ENCODE results near the gene EMID1.

The EMID1 gene

DNA sequence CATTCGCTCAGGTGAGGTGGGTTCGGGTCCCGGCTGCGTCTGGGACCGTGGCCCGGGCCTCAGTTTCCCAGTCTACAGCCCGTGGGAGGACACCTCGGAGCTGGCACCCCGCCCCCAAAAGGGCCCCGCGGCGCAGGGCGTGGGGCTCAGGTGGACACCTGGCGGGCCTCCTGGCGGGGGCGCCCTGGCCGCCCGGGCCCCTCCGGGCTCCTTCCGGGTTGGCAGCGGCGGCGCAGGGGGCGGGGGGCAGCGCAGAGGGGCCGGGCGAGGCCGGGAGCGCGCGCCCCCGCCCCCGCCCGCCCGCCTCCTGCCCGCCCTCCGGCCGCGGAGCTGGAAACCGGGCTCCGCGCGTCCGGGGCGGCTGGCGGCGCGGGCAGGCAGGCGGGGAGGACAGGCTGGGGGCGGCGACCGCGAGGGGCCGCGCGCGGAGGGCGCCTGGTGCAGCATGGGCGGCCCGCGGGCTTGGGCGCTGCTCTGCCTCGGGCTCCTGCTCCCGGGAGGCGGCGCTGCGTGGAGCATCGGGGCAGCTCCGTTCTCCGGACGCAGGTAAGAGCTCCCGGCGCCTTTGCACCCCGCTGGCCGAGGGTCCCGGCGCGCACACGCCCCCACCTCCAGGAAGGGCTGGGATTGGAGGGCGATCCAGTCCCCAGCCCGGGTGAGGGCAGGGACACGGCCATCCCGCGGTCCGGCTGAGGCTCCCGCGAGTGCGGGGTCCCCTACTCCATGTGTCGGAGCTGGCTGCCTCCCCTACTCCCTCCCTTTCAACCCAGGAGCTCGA is at the start of gene EMID1:
EMID1 (plus strand) TSS at position 303 of the 778 bp plus-strand sequence; CDS start at position 446, 143 bp downstream.
- in situ Hi-C loops (cut with MboI; ENCODE audit: low pct_unique_long_range_greater_than_20kb, low sequenced_read_pairs, unreplicated experiment), result no loop called here
- DNase-seq (ENCODE audit: low spot score), result peak; percentile 87
- TF ChIP-seq, protein P1, sequence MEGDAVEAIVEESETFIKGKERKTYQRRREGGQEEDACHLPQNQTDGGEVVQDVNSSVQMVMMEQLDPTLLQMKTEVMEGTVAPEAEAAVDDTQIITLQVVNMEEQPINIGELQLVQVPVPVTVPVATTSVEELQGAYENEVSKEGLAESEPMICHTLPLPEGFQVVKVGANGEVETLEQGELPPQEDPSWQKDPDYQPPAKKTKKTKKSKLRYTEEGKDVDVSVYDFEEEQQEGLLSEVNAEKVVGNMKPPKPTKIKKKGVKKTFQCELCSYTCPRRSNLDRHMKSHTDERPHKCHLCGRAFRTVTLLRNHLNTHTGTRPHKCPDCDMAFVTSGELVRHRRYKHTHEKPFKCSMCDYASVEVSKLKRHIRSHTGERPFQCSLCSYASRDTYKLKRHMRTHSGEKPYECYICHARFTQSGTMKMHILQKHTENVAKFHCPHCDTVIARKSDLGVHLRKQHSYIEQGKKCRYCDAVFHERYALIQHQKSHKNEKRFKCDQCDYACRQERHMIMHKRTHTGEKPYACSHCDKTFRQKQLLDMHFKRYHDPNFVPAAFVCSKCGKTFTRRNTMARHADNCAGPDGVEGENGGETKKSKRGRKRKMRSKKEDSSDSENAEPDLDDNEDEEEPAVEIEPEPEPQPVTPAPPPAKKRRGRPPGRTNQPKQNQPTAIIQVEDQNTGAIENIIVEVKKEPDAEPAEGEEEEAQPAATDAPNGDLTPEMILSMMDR (IDR thresholded peaks at IDR 0.05; ENCODE audit: extremely low read depth, insufficient read depth, missing control alignments), result peak; percentile 40

DNA sequence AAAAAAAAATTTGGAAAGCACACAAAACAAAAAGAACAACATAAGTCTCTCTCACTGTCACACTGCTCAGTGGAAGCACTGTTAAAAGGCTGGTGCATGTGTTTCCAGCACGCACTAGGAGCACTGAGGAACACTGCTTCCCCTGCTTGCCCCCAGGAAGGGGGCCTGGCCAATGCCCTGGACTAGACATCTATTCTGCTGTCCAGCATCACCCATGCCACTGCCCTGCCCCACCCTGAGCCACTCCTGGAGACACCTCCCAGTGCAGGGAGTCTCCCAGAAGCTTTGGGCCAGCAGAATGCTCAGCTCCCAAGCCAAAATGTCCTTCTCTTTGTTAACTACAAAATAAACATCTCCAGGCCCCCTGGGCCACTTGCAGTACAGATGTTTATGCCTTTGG is 49.7 kb upstream of the EMID1 start:
- TF ChIP-seq, protein P1 (IDR thresholded peaks at IDR 0.05; ENCODE audit: extremely low read depth, insufficient read depth, missing control alignments), result no peak
- DNase-seq (ENCODE audit: low spot score), result no peak
- in situ Hi-C loops (cut with MboI; ENCODE audit: low pct_unique_long_range_greater_than_20kb, low sequenced_read_pairs, unreplicated experiment), result no loop called here

DNA sequence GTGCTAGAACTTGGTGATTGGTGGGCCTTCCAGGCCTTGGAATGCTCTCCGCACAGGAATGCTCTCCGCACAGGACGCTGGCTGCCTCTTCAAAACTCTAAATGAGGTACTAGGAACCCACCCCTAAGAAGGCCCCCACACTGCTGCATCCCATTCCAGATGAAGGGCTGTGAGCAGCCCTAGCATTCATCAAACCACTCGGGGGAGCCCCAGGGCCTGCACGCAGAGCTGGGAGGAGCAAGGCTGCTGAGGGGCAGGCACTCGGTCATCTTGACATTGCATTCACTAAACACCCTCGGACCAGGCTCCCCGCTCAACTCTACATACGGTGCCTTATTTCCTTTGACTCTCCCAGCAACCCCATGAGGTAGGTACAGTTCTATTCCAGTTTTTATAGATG is 49.2 kb upstream of the EMID1 start:
- in situ Hi-C loops (cut with MboI; ENCODE audit: low pct_unique_long_range_greater_than_20kb, low sequenced_read_pairs, unreplicated experiment), result no loop called here
- TF ChIP-seq, protein P1 (IDR thresholded peaks at IDR 0.05; ENCODE audit: extremely low read depth, insufficient read depth, missing control alignments), result peak; percentile 55
- no peak for DNase-seq (ENCODE audit: low spot score)

DNA sequence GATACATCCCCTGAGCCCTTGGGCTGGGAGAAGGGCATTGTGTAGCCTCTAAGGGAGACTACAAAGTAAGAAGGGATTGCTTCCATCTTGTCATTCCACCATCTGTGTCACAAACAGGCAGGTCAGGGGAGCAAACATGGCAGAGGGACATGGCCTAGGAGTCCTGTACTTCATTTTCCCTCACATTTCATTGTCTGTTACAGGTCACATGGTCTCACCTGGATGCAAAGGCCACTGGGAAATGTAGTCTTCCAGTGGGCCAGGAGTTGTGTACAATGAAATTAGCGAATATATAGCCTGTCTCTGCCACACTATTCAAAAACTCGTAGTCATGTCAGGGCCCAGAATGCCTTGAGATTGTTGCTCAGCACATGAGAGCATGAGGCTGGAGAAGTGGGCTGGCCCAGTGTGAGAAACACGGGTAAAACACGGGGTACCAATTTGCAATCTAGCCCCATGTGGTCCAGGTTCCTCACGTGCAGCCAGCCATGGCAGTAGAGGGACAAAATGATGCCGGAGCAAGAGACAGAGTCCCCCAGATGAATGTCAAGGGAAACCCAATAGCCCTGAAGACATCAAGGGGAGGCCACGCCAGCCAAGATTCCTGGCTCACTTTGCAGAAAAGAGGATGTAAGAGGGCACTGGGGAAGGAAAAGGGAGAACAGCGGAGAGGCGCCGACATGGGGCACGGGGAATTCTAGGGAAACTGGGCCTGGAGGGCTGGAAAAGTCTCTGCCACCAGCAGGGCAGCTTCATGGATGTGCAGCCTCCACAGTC is 47.7 kb upstream of the EMID1 start:
- DNase-seq (ENCODE audit: low spot score), result no peak
- TF ChIP-seq, protein P1 (IDR thresholded peaks at IDR 0.05; ENCODE audit: extremely low read depth, insufficient read depth, missing control alignments), result no peak
- in situ Hi-C loops (cut with MboI; ENCODE audit: low pct_unique_long_range_greater_than_20kb, low sequenced_read_pairs, unreplicated experiment), result no loop called here

DNA sequence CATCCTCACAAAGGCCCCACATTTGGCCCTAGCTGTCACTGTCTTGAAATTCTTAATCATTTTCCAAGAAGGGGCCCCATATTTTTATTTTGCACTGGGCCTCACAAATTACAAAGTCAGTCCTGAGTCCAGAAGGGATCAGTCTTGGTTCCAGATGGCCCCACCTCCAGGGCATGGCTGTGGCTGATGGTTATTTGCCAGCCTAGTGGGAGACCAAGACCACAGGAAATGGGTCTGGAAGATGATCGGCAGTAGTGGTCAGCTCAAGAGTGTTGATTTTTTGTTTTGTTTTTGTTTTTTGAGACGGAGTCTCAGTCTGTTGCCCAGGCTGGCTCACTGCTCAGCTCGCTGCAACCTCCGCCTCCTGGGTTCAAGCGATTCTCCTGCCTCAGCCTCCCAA is 47.1 kb upstream of the EMID1 start:
- in situ Hi-C loops (cut with MboI; ENCODE audit: low pct_unique_long_range_greater_than_20kb, low sequenced_read_pairs, unreplicated experiment), result no loop called here
- no peak for DNase-seq (ENCODE audit: low spot score)
- TF ChIP-seq, protein P1 (IDR thresholded peaks at IDR 0.05; ENCODE audit: extremely low read depth, insufficient read depth, missing control alignments), result no peak

DNA sequence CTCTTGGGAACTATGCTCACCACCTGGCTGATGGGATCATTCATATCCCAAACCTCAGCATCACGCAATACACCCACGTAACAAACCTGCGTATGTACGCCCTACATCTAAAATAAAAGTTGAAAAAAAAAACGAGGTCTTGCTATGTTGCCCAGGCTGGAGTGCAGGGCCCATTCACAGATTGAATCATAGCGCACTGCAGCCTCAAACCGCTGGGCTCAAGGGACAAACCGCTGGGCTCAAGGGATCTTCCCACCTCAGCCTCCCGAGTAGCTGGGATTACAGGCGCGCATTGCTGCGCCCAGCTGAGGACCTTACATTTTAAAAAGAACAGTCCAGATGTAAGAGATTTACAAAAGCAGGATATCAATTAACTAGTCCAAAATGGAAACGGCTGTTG is 41.9 kb upstream of the EMID1 start:
- DNase-seq (ENCODE audit: low spot score), result no peak
- in situ Hi-C loops (cut with MboI; ENCODE audit: low pct_unique_long_range_greater_than_20kb, low sequenced_read_pairs, unreplicated experiment), result no loop called here
- TF ChIP-seq, protein P1 (IDR thresholded peaks at IDR 0.05; ENCODE audit: extremely low read depth, insufficient read depth, missing control alignments), result no peak
